ENCODE results near the gene COQ10A.
A peak's percentile ranks its signal among the peaks of the same experiment; 100 is the strongest.

DNA sequence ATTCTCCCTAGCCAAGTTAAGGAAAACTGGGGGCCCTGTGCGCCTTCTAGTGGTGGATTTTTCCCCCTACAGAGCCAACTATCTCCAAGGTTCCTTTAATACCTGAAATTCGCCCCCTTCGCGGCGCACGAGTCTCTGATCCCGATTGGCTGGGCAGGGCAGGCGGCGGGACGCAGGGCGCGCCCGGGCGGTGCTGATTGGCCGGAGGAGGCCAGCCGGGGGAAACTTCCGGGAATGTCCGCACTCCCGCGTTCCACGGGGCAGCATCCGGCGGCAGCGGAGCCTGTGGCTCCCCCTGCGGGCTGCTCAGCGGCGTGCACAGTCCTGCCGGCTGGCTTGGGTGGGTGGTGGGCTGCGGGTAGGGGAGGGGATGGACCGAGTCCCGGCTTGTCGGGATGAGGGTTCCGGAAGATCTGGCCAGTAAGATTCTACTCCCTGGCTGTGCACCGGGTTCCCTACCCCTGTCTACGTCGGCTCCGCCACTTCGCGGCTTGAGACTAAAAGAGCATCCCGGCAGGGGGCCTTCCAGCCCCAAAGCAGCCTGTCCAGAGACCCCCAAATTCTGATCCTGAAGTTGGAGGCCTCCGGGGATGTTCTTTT, 42.5 kb upstream of the COQ10A start, which contains the start of gene NABP2:
- TF ChIP-seq TAF1 (IDR thresholded peaks at IDR 0.05; ENCODE audit: low read depth) (peak; percentile 76; the same call in 1 of the 2 replicates), TEAD4 (IDR thresholded peaks at IDR 0.05) (peak; percentile 81), FOXM1 (IDR thresholded peaks at IDR 0.05; ENCODE audit: borderline replicate concordance, low read depth) (peak; percentile 74; the same call in 1 of the 2 replicates), ZBTB7A (IDR thresholded peaks at IDR 0.05; ENCODE audit: low read depth) (peak; percentile 99), TCF12 (IDR thresholded peaks at IDR 0.05; ENCODE audit: low read depth) (peak; percentile 64; the same call in 1 of the 2 replicates), EP300 (IDR thresholded peaks at IDR 0.05; ENCODE audit: borderline replicate concordance) (peak; percentile 8; the same call in 1 of the 2 replicates), CEBPB (IDR thresholded peaks at IDR 0.05) (no peak), CREB1 (IDR thresholded peaks at IDR 0.05; ENCODE audit: low read depth) (no peak; the same call in 1 of the 2 replicates), RAD21 (IDR thresholded peaks at IDR 0.05; ENCODE audit: low read depth) (peak; percentile 51)
- TF ChIP-seq, protein P1, sequence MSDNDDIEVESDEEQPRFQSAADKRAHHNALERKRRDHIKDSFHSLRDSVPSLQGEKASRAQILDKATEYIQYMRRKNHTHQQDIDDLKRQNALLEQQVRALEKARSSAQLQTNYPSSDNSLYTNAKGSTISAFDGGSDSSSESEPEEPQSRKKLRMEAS (IDR thresholded peaks at IDR 0.05) = peak; percentile 93
- TF ChIP-seq, protein P2, sequence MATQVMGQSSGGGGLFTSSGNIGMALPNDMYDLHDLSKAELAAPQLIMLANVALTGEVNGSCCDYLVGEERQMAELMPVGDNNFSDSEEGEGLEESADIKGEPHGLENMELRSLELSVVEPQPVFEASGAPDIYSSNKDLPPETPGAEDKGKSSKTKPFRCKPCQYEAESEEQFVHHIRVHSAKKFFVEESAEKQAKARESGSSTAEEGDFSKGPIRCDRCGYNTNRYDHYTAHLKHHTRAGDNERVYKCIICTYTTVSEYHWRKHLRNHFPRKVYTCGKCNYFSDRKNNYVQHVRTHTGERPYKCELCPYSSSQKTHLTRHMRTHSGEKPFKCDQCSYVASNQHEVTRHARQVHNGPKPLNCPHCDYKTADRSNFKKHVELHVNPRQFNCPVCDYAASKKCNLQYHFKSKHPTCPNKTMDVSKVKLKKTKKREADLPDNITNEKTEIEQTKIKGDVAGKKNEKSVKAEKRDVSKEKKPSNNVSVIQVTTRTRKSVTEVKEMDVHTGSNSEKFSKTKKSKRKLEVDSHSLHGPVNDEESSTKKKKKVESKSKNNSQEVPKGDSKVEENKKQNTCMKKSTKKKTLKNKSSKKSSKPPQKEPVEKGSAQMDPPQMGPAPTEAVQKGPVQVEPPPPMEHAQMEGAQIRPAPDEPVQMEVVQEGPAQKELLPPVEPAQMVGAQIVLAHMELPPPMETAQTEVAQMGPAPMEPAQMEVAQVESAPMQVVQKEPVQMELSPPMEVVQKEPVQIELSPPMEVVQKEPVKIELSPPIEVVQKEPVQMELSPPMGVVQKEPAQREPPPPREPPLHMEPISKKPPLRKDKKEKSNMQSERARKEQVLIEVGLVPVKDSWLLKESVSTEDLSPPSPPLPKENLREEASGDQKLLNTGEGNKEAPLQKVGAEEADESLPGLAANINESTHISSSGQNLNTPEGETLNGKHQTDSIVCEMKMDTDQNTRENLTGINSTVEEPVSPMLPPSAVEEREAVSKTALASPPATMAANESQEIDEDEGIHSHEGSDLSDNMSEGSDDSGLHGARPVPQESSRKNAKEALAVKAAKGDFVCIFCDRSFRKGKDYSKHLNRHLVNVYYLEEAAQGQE (IDR thresholded peaks at IDR 0.05; ENCODE audit: low read depth) = no peak

All from Ishikawa (cell line).